Hematopoietic multipotent progenitor cell (in vitro differentiated cells): Measurements from ENCODE around the gene MALT1. TPM values are rescaled to one million over a fixed set of nuclear protein-coding genes. Genes with fewer than 3 reads are reported as not detected.

Experiments
- DNase-seq, 3 donors: peaks; one replicate each; pipeline ENCODE4 v3.0.0-alpha.2; 2011 to 2015; ENCODE audit warnings: low read depth in 2 of 3, low spot score in 2 of 3
- total RNA-seq: library from RNA; depleted of rRNA; stranded (reverse); fragments of >200 nt; gene quantifications from one replicate; pipeline ENCODE4 v1.2.3, GENCODE V29; 2012

The MALT1 gene
- total RNA-seq, 1 donor = 7.8 TPM

DNA sequence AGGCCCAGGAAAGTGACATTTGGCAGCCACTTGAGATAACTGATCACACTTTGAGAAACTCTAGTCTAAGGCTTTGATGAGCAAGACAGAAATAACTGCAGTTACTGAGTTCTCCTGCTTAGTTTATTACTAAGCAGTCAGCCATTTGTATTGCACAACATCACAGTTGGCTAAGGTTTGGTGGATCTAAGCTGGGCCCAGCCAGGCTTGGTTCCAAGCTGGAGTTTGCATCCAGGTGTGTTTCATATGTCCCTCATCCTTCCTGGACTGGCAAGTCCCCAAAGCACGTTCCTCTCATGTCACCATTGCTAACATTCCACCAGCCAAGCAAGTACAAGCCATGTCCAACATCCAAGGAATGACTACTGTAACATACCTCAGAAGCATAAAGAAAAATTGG is 122.1 kb downstream of the MALT1 start:
- no peak for DNase-seq

DNA sequence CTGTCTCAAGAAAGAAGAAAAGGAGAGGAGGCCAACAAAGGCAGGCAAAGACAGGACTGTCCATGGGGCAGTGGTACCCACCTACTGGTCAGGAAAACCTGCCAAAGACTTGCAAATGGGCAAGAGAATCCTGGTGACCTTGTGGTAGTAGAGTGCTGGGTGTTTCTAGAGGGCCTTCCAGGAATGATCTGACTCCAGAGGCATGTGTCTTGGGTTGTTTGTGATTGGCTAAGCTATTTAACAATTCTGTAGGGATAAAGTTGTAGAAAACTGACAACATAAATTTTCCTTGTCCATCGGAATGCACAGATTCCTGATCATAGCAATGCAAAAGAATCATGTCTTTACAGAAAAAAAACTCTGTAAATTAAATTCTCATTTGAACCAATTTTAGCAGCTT is 125.0 kb downstream of the MALT1 start:
- no peak for DNase-seq

GRCh38 chr18:58800582-58800981 is 129.3 kb downstream of the MALT1 start:
- peak in 1 of 3 donors; percentile 26 for DNase-seq

DNA sequence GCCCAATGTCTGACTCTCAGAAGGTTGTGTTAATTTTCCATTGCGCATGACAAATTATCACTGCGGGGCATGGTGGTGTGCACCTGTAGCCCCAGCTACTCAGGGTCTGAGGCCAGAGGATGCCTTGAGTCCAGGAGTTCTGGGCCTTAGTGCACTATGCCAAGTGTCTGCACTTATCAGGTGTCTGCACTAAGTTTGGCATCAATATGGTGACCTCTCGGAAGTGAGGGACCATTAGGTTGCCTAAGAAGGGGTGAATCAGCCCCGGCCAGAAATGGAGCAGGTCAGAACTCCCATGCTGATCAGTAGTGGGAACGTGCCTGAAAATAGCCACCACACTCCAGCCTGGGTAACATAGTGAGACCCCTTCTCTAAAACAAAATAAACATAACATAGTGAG is 131.7 kb downstream of the MALT1 start:
- DNase-seq = no peak

GRCh38 chr18:58803978-58804377 is 132.7 kb downstream of the MALT1 start:
- DNase-seq = no peak

Other genes starting within 250 kb of the MALT1 start
- 0.27 TPM for gene ALPK2, start 42.4 kb upstream of the MALT1 start, total RNA-seq
- 7.3 TPM for gene ZNF532, start 193.4 kb downstream of the MALT1 start, total RNA-seq